HepG2 (cell line): ENCODE results near the gene USP34. TPM values are rescaled to one million over a fixed set of nuclear protein-coding genes. Genes with fewer than 3 reads are reported as not detected.
"Not testable (repeated sequence)": the region's sequence is repeated elsewhere in the genome, so short reads cannot be mapped to it uniquely, and the experiment has no call there.

Experiments used
- ATAC-seq: fragments of 200-7000 bp; cut with Tn5 transposase; 3 replicates; pipeline ENCODE4 v1.9.1; 2020; ENCODE audit warnings: mild to moderate bottlenecking, moderate library complexity
- BruUV-seq: library from RNA; stranded (reverse); fragments of 400-500 nt; replicated peaks from 2 replicates; lab custom pipeline; 2021; lab: Mats Ljungman, UMichigan
- CTCF ChIA-PET: fragments of 300-600 bp; formaldehyde crosslinking; extraction: SDS; loops from one replicate; lab custom pipeline; 2021; ENCODE audit warnings: low total read pairs, inconsistent platforms, low intra/inter-chr PET ratio; lab: Yijun Ruan, JAX
- POLR2A ChIA-PET: fragments of 350-600 bp; sonication (Branson Sonifier 250); formaldehyde crosslinking; loops from one replicate; lab custom pipeline; 2020; ENCODE audit warnings: antibody characterized with exemption, inconsistent platforms; lab: Yijun Ruan, JAX
- DNase-seq: peaks from one replicate; pipeline ENCODE4 v3.0.0-alpha.2; 2015; ENCODE audit warnings: low spot score
- FAIRE-seq: peaks from 3 replicates; lab custom pipeline; 2011; peaks lifted over from hg19 to GRCh38; lab: Jason Lieb, UNC
- H2AFZ ChIP-seq: one replicate; pipeline ENCODE4 v1.6.1; 2011; ENCODE audit warnings: low read length, inconsistent platforms
- H3K27ac ChIP-seq: fragments of 300-600 bp; 3 replicates; pipeline ENCODE4 v1.8.0; 2011; ENCODE audit warnings: mixed run types, mild to moderate bottlenecking, mixed read lengths, low read length, inconsistent platforms; ENCODE audit not compliant: insufficient read depth; ENCODE audit errors: extremely low read length
- H3K27me3 ChIP-seq, 2 experiments: fragments of 200-600 bp in 1 of 2; 2 replicates in 1 of 2; 3 replicates in 1 of 2; pipeline versions ENCODE4 v1.6.0 to v1.8.0; 2011; ENCODE audit warnings: low read length in 2 of 2, mild to moderate bottlenecking in 2 of 2, moderate library complexity in 2 of 2, inconsistent platforms in 1 of 2; ENCODE audit not compliant: insufficient read depth in 2 of 2, control insufficient read depth in 1 of 2
- H3K36me3 ChIP-seq, 2 experiments: fragments of 200-600 bp in 1 of 2; replicated peaks in 1 of 2; 2 replicates in 1 of 2; 3 replicates in 1 of 2; pipeline versions ENCODE4 v1.5.1 to v1.8.0; 2011; ENCODE audit warnings: low read length in 2 of 2, inconsistent platforms in 1 of 2; ENCODE audit not compliant: insufficient read depth in 2 of 2, control insufficient read depth in 1 of 2
- H3K4me1 ChIP-seq: 2 replicates; pipeline ENCODE4 v1.5.1; 2012; ENCODE audit warnings: low read length, inconsistent platforms; ENCODE audit not compliant: insufficient read depth
- H3K4me2 ChIP-seq: 2 replicates; pipeline ENCODE4 v1.6.0; 2011; ENCODE audit warnings: low read depth, low read length, inconsistent platforms
- H3K4me3 ChIP-seq, 3 experiments: fragments of 200-600 bp in 1 of 3; sonication (generic), shearing (Covaris generic) in 1 of 3; replicated peaks in 1 of 3; 2 replicates each; pipeline ENCODE4 v1.5.1; 2011 to 2016; ENCODE audit warnings: low read length in 3 of 3, inconsistent platforms in 2 of 3, low read depth in 2 of 3, mild to moderate bottlenecking in 2 of 3, control low read depth in 1 of 3, mixed read lengths in 1 of 3; ENCODE audit not compliant: insufficient read depth in 1 of 3
- H3K79me2 ChIP-seq: one replicate; pipeline ENCODE4 v1.6.1; 2011; ENCODE audit warnings: low read length, inconsistent platforms; ENCODE audit not compliant: insufficient read depth
- H3K9ac ChIP-seq: 2 replicates; pipeline ENCODE4 v1.6.0; 2011; ENCODE audit warnings: mild to moderate bottlenecking, low read depth, low read length, inconsistent platforms; ENCODE audit not compliant: insufficient read depth
- H3K9me3 ChIP-seq: 2 replicates; pipeline ENCODE4 v1.5.1; 2012; ENCODE audit warnings: mild to moderate bottlenecking, low read length
- H4K20me1 ChIP-seq: 2 replicates; pipeline ENCODE4 v1.6.0; 2011; ENCODE audit warnings: inconsistent platforms, mild to moderate bottlenecking, low read length, moderate library complexity; ENCODE audit not compliant: insufficient read depth
- ZNF501 ChIP-seq: sonication (generic); formaldehyde crosslinking; IDR thresholded peaks from 2 replicates; pipeline ENCODE4 v1.5.1; 2020; ENCODE audit warnings: mild to moderate bottlenecking, moderate library complexity, missing genetic modification reagents
- ZNF598 ChIP-seq: sonication (generic); formaldehyde crosslinking; IDR thresholded peaks from 2 replicates; pipeline ENCODE4 v1.5.1; 2020; ENCODE audit warnings: mild to moderate bottlenecking, missing genetic modification reagents, borderline replicate concordance
- WGBS: methylation state at CpG from one replicate; pipeline ENCODE4 v1.1.6; 2017; ENCODE audit warnings: low lambda C conversion rate; 5-methylcytosine and 5-hydroxymethylcytosine counted together
- in situ Hi-C: cut with HindIII; loops from 2 replicates; pipeline ENCODE4 v1.10.0; 2017; ENCODE audit warnings: low pct_unique_long_range_greater_than_20kb; ENCODE audit not compliant: extremely low pct_ligation_motif_present
- intact Hi-C: fragments of 100-400 bp; cut with micrococcal nuclease; formaldehyde crosslinking; loops from one replicate; pipeline ENCODE4 v1.10.0; 2022; ENCODE audit not compliant: unreplicated experiment
- polyA plus RNA-seq, 8 experiments: library from polyadenylated mRNA; depleted of rRNA in 3 of 8; stranded (reverse) in 7 of 8; unstranded in 1 of 8; fragments of >200 nt; fragmentation: Illumina TruSeq in 4 of 8; extraction: Trizol in 4 of 8; gene quantifications; 2 replicates each; pipeline versions ENCODE4 v1.2.1 to v1.2.3, GENCODE V29; 2011 to 2016; ENCODE audit warnings: low read depth in 4 of 8, missing spikeins in 1 of 8, mixed read lengths in 1 of 8; ENCODE audit not compliant: insufficient read depth in 1 of 8
- total RNA-seq, 5 experiments: library from RNA; depleted of rRNA; stranded (reverse); fragments of >200 nt; fragmentation: Illumina TruSeq; extraction: Trizol; gene quantifications; 2 replicates each; pipeline ENCODE4 v1.2.3, GENCODE V29; 2016; ENCODE audit warnings: low read depth in 1 of 5
- TF ChIP-seq, protein P1 (sequence below): sonication (generic); formaldehyde crosslinking; IDR thresholded peaks from 2 replicates; pipeline ENCODE4 v1.5.1; 2020; ENCODE audit warnings: mild to moderate bottlenecking, missing genetic modification reagents, moderate library complexity
- TF ChIP-seq, protein P2 (sequence below): sonication (generic); formaldehyde crosslinking; IDR thresholded peaks from 2 replicates; pipeline ENCODE4 v1.4.0; 2020; ENCODE audit warnings: missing genetic modification reagents

USP34 gene
- total and polyA plus RNA-seq, 2 of the 13 experiments (the other 11 are each of a cell fraction or from before 2014, with no cell fraction given) = 99.2 to 100 TPM

DNA sequence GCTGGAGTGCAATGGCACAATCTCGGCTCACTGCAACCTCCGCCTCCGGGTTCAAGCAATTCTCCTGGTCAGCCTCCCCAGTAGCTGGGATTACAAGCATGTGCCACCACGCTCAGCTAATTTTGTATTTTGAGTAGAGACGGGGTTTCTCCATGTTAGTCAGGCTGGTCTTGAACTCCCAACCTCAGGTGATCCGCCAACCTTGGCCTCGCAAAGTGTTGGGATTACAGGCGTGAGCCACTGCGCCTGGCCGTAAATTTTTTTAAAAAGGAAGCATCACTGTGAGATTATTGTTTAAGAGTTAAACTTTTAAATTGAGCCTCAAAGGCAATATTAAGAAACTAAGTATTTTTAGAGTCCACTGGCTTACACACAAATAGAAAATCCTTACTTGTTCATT, 2.7 kb downstream of the USP34 start:
- H2AFZ ChIP-seq, H3K27ac ChIP-seq, H3K27me3 ChIP-seq, H3K36me3 ChIP-seq, POLR2A ChIA-PET, in situ Hi-C loops, FAIRE-seq, H3K9me3 ChIP-seq, CTCF ChIA-PET, BruUV-seq, ATAC-seq, intact Hi-C loops, DNase-seq: not testable (repeated sequence)
- Histone ChIP-seq H3K4me2 (peak overlapping the region; percentile 70), H3K4me1 (peaks cover 69% of the 10 kb centered on the region), H3K79me2 (peaks cover 84% of the 10 kb centered on the region), H3K4me3 (peak overlapping the region in 1 of 3 experiments; percentile 79; a peak in 1 of 6 replicates), H3K9ac (0 out of 2 replicates have a peak overlapping the region, but pooled peaks have one; percentile 94), H4K20me1 (peaks cover 26% of the 10 kb centered on the region)
- TF ChIP-seq, protein P1, sequence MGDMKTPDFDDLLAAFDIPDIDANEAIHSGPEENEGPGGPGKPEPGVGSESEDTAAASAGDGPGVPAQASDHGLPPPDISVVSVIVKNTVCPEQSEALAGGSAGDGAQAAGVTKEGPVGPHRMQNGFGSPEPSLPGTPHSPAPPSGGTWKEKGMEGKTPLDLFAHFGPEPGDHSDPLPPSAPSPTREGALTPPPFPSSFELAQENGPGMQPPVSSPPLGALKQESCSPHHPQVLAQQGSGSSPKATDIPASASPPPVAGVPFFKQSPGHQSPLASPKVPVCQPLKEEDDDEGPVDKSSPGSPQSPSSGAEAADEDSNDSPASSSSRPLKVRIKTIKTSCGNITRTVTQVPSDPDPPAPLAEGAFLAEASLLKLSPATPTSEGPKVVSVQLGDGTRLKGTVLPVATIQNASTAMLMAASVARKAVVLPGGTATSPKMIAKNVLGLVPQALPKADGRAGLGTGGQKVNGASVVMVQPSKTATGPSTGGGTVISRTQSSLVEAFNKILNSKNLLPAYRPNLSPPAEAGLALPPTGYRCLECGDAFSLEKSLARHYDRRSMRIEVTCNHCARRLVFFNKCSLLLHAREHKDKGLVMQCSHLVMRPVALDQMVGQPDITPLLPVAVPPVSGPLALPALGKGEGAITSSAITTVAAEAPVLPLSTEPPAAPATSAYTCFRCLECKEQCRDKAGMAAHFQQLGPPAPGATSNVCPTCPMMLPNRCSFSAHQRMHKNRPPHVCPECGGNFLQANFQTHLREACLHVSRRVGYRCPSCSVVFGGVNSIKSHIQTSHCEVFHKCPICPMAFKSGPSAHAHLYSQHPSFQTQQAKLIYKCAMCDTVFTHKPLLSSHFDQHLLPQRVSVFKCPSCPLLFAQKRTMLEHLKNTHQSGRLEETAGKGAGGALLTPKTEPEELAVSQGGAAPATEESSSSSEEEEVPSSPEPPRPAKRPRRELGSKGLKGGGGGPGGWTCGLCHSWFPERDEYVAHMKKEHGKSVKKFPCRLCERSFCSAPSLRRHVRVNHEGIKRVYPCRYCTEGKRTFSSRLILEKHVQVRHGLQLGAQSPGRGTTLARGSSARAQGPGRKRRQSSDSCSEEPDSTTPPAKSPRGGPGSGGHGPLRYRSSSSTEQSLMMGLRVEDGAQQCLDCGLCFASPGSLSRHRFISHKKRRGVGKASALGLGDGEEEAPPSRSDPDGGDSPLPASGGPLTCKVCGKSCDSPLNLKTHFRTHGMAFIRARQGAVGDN (CRISPR knock-in tag) = 0 out of 2 replicates have a peak, but pooled peaks have one; percentile 11
- TF ChIP-seq ZNF598 (CRISPR knock-in tag) = 0 out of 2 replicates have a peak, but pooled peaks have one; percentile 21
- TF ChIP-seq, protein P2, sequence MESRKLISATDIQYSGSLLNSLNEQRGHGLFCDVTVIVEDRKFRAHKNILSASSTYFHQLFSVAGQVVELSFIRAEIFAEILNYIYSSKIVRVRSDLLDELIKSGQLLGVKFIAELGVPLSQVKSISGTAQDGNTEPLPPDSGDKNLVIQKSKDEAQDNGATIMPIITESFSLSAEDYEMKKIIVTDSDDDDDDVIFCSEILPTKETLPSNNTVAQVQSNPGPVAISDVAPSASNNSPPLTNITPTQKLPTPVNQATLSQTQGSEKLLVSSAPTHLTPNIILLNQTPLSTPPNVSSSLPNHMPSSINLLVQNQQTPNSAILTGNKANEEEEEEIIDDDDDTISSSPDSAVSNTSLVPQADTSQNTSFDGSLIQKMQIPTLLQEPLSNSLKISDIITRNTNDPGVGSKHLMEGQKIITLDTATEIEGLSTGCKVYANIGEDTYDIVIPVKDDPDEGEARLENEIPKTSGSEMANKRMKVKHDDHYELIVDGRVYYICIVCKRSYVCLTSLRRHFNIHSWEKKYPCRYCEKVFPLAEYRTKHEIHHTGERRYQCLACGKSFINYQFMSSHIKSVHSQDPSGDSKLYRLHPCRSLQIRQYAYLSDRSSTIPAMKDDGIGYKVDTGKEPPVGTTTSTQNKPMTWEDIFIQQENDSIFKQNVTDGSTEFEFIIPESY (CRISPR knock-in tag) = peak; percentile 78
- TF ChIP-seq ZNF501 (CRISPR knock-in tag) = 0 out of 2 replicates have a peak, but pooled peaks have one; percentile 6
- over 99% methylated on average over 10 of the region's 10 CpGs for WGBS
